Keratinocyte (primary cell): ENCODE measurements around the gene VIT.

ENCODE experiments used
- CTCF ChIP-seq, 3 experiments: IDR thresholded peaks in 1 of 3; conservative IDR thresholded peaks in 1 of 3; optimal IDR thresholded peaks in 1 of 3; 2 replicates in 2 of 3; 3 replicates in 1 of 3; pipeline versions ENCODE3 to v1.5.1; 2011; ENCODE audit warnings: low read length in 3 of 3, mild to moderate bottlenecking in 3 of 3, moderate library complexity in 2 of 3, control low read depth in 1 of 3, inconsistent platforms in 1 of 3; ENCODE audit not compliant: insufficient read depth in 2 of 3; ENCODE audit errors: extremely low read depth in 1 of 3
- EZH2 ChIP-seq: IDR thresholded peaks from one replicate; pipeline ENCODE4 v1.6.1; 2012; ENCODE audit warnings: inconsistent platforms, mild to moderate bottlenecking, low read length, moderate library complexity

- TF ChIP-seq CTCF (optimal IDR thresholded peaks at IDR 0.05 in 1 of 3, IDR thresholded peaks at IDR 0.05 in 1 of 3, conservative IDR thresholded peaks at IDR 0.05 in 1 of 3; ENCODE audit: extremely low read depth in 1 of 3, insufficient read depth in 2 of 3, low read length in 3 of 3) (no peak), EZH2 (no peak)
Measured at GRCh38 chr2:36750101-36750500, 53.6 kb downstream of the VIT start.
